Endothelial cell of umbilical vein (primary cell): ENCODE measurements around the gene CSRP1.

Experiments used
- EZH2 ChIP-seq: IDR thresholded peaks from 2 replicates; pipeline ENCODE4 v1.6.1; 2012; ENCODE audit warnings: borderline replicate concordance, low read depth, mild to moderate bottlenecking, moderate library complexity, low read length, inconsistent platforms; ENCODE audit not compliant: severe bottlenecking
- MYC ChIP-seq: IDR thresholded peaks from one replicate; pipeline ENCODE4 v1.6.1; 2011; ENCODE audit warnings: mild to moderate bottlenecking, low read depth, low read length
- TF ChIP-seq, protein P1 (sequence below), 2 donors: IDR thresholded peaks; 1 replicate in 1 of 2; 2 replicates in 1 of 2; pipeline ENCODE4 v1.5.1; 2011; ENCODE audit warnings: low read length in 2 of 2, mild to moderate bottlenecking in 2 of 2, moderate library complexity in 2 of 2, control low read depth in 1 of 2, inconsistent platforms in 1 of 2, low read depth in 1 of 2; ENCODE audit not compliant: insufficient read depth in 1 of 2; ENCODE audit errors: extremely low read depth in 1 of 2

DNA sequence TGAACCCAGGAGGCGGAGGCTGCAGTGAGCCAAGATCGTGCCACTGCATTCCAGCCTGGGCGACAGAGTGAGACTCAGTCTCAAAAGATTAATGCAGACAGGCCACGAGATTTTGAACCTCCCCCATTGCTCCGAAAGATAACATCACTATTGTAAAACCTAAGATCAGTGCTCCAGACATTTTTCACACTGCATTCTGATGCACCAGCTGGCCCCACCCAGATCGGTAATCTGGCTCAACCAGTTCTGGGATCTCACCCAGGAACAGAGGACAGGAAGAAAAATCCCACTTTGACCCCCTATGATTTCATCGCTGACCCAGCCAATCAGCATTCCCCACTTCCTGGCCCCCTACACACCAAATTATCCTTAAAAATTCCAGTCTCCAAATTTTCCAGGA lies 10.7 kb upstream of the CSRP1 start:
- TF ChIP-seq, protein P1, sequence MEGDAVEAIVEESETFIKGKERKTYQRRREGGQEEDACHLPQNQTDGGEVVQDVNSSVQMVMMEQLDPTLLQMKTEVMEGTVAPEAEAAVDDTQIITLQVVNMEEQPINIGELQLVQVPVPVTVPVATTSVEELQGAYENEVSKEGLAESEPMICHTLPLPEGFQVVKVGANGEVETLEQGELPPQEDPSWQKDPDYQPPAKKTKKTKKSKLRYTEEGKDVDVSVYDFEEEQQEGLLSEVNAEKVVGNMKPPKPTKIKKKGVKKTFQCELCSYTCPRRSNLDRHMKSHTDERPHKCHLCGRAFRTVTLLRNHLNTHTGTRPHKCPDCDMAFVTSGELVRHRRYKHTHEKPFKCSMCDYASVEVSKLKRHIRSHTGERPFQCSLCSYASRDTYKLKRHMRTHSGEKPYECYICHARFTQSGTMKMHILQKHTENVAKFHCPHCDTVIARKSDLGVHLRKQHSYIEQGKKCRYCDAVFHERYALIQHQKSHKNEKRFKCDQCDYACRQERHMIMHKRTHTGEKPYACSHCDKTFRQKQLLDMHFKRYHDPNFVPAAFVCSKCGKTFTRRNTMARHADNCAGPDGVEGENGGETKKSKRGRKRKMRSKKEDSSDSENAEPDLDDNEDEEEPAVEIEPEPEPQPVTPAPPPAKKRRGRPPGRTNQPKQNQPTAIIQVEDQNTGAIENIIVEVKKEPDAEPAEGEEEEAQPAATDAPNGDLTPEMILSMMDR (IDR thresholded peaks at IDR 0.05; ENCODE audit: extremely low read depth in 1 of 2, insufficient read depth in 1 of 2, low read depth in 1 of 2, low read length in 2 of 2): no peak
- TF ChIP-seq EZH2 (no peak), MYC (no peak)
